Femur (tissue), 1 donor: ENCODE results near the gene EXD3.

Experiments used
- DNase-seq: peaks from one replicate; pipeline ENCODE4 v3.0.0-alpha.2; 2017

Gene EXD3

DNA sequence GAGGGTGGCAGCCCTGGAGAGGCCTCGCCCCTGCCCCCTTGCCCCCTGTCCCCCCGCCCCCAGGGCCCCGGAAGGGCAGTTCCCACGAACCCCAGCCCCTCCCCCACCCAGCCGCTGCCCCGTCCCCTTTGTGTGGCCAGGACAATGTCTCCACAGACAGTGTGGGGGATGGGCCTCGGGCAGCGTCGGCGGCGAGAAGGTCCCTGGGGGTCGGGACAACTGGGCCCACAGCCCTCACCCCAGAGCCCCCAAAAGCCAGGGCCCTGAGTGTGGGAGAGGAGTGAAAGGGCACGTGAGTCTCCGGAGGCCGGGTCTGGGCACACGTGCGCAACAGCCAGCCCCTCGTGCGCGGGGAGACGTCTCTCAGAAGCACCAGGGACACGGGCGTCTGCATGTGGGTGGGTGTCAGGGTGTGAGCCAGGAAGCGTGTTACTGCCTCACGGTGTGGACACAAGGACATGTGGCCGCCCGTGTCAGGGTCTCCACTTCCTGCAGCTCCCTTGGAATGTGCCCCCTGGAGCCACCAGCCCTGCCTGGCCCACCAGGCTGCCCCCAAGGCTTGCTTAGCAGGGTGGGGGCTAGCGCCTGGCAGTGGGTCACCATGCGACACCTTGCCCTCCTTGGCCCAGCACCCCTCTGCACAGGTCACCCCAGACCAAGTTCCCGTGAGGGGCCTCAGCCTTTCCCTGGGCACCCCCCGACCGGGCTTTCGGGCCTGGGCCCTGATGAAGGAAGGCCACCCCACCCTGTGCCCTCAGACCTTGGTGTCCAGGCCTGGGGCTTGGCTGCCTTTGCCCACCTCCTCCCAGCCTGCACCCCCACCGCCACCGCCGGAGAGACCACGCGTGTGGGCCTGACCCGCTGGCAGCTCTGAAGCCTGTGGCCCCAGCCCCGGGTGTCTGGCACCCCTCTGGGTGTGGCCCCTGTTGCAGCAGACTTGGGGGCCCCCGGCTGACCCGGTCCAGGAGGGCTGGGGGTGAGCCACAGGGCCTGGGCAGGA lies 108.1 kb downstream of the EXD3 start:
- DNase-seq: peak; percentile 22

DNA sequence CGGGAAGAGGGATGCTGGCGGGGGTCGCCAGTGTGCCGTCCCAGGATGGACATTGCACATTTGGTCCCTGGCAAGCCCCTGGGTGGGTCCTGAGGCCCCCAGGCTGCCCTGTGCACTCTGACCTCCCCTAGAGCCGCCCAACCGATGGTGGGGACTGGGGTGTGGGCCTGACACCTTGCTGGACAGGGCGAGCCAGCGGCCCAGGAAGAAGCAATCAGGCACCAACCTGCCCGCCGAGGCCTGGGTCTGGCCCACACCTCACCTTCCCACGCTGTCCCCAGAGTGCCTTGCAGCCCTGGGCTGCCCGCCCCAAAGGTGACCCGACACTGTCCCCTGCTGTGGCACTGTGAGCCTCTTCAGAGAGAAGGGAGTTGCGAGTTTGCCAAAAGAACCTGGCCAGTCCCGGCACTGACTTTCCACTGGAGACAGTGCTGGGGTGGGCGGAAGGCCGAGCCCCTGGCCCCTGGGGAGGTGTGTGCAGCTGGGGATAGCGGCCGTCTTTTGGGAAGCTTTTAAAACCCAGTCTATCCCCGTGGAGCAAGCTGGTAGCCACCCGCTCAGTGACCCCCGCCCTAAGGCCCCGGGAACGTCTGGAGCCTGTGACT lies 108.9 kb downstream of the EXD3 start:
- no peak for DNase-seq

GRCh38 chr9:137313326-137313936 lies 109.5 kb downstream of the EXD3 start:
- DNase-seq: no peak

DNA sequence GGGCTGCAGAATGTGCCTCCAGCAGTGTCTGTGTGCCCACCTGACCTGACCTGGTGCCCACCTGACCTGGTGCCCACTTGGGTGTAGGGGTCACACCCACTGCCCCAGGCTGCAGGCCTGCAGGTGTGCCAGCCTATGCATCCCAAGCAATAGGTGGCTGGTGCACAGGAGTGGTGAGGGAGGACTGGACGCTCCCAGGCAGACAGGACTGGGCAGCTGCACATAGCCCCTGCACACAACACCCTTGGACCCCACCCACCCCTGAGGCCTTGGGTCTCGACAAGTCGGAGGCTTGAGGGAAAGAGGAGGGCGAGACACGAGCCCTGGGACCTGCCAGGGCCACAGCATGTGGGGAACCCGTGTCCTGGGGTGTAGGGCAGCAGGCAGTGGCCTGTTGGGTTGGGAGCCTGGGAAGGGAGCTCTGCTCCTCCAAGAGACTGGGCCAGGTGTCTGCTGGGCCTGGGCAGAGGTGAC lies 110.1 kb downstream of the EXD3 start:
- DNase-seq: no peak

DNA sequence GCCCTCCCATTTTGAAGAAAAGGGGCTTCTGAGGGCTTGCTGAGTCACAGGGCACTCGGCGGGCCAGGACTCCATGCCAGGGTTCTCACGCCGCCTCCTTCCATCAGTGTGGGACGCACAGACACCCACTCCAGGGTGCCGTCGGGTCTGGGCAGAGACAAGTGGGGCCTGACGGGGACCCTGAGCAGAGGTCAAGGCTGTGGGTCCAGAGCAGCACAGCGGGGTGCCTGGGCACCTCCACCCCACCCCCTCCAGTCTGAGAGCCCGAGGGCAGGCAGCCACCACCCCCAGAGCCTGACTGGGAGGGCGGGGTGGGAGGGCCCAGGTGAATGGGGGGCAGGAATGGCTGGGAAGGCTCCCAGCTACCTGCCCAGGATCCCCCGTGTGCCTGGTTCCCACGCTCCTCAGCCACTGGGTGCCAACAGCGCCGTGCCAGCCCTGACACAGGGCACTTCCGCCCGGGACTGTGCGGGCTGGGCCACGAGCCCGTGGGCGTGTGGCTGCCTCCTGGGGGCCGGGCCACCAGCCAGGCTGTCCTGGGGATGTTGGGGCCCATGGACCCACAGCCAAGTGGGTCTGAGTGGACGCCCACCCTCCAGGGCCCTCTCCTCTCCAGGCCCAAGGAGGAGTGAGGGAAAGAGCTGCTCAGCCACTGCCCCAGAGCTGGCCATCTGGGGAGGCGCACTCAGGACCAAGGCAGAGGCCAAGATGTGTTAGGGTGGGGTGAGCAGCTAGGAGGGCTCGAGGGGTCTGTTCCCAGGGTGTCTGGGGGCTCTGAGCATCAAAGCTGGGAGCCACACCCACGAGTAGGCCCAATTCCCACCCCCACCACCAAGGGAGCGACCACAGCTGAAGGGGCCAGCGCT lies 110.7 kb downstream of the EXD3 start:
- peak; percentile 20 for DNase-seq

DNA sequence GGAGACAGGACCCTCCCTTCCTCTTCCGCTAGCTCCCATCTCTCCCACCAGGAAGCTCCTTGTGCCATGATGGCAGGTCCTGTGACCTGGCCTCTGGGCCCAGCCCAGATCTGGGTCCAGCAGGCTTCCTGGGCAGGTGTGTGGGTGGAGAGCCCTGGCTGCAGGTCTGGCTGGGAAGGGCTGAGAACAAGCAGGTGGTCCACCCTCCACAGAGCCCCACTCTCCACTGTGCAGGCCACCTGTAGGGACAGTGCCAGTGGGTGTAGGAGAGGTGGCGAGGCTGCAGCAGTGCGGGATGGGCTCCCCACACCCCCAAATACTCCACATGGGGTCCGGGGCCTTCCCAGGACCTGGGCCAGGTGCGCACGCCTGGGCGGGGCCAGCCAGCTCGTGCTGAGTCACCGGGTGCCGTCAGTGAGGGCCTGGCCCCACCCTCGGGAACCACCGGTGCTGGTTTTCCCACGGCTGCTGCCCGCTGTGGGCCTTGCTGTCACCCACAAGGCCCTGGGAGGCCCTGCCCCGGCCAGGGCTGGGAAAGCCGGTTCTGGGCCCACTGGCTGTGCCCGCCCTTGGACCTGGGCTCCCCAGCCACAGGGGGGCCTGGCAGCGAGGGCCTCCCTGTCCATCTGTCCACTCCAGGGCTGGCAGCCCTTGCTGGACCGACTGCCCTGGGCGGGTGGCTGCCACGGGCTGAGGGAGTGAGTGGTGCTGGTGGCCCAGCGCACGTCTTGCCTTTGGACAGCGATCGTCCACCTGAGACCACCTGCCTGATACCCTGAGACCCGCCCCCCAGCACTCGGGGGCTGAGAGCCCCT lies 111.6 kb downstream of the EXD3 start:
- DNase-seq: peak; percentile 21

- DNase-seq: peak; percentile 21
These were observed 112.5 kb downstream of the EXD3 start for GRCh38 chr9:137310189-137311052.

DNA sequence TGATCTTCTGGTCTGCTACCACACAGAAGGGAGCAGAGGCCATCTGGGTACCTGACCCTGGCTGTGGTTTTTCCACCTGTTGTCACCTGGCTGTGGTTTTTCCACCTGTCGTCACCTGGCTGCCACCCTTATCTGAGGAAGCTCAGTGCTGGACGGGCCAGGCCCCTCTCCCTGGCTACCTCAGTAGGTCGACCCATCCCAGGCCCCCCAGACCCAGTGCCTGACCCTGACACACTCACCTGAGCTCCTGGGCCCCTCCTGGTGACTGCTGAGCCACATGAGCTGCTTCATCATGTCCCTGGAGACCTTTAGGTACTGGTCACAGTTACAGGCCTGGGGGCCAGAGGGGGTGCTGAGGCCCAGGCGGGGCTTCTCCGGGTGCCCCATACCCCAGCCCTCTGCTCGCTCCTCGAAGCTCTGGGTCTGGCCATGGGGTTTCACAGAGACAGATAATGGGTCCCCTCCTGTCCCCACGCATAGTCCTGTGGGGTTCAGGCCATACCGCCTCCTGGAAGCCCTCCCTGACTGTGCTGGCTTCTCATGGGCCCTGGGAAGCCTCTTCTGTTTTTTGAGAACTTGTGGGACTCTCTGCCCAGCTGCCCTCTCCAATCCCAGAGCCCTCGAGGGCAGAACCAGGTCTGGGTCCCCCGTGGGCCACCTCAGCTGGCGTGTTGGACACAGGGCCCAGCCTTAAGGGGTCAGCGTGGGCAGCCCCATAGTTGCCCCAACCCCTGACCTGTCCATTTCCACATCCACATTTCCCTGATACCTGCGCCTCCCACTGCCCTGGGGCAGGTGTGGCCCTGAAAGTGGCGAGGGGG lies 113.4 kb downstream of the EXD3 start:
- DNase-seq: no peak

DNA sequence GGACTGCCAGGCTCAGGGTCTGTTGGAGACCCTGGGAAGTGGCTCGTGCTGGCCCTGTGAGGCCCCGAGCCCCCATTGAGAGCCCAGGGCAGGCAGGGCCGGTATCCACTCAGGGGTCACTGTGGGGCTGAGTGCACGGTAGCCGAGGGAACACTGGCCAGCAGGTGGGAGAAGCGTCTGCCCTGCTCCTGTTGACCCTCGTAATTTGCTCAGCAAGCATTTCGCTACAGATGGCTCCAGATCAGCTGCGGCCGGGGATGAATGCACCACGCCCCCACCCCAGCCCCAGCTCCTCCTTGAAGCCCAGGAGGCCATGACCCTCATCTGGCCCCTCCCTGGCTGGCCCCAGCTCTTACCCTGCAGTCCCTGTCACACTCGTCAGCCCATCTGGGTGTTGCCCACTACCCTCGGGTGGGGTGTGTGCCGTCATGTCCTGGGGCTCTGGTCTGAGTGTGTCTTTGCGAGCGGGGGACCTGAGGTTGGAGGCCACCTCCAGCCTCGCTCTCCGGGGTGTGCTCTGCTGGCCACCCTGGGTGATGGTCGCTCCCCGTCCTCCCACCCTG lies 114.8 kb downstream of the EXD3 start:
- peak; percentile 27 for DNase-seq

DNA sequence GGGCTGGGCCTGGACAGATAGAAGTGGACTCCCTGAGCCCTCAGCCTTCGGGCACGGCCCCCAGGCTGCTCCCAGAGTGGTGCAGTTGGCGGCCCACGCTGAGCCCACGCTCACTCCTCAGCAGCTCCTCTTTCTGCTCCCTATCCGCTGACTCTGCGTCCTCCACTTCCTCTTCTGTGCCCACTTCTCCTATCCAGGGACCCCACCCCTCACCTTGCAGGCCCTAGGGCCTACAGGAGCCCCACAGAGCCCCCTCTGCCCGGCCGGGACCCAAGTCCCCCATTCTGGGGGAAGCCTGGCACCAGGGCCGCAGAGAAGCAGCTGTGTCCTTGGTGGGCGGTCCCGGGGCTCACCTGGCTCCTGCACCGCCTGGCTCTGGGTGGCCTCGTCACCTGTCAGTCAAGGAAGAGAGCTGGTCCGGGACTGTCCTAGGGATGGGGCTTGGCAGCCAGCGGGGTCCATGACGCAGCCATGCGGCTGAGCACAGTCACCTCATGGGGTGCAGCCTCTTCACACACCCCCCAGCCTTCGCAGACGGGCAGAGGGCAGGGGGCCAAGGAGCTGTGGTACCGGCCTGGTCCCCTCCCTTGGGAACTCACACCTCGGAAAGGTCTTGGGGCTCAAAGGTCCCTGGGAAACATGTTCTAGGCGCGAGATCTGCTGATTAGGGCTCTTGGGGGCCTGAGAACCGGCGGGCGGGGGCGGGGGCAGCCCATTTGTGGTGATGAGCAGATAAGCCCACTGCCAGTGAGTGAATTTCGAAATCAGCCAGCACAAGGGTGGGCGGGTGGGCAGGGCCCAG lies 115.5 kb downstream of the EXD3 start:
- DNase-seq: peak; percentile 27

DNA sequence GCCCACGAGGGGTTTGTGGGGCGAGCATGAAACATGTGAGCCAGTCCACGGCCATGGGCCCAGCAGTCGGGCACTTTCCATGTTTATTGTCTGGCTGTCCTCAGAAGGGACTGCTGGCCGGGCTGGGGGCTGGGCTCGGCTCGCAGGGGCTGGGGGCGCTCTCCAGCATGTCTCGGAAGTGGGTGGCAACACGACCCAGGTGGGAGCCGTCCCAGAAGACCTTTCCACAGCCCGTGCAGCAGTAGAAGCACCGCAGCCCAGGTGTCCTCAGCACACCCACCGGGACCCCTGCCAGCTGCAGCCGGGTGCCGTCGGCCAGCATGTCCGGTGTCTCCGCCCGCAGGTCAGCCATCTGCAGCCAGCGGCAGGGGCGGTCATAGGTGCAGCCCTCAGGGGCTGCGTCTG lies 116.1 kb downstream of the EXD3 start:
- DNase-seq: peak; percentile 42

- peak; percentile 58 for DNase-seq
These were observed 116.7 kb downstream of the EXD3 start for GRCh38 chr9:137306066-137306849.

- DNase-seq: no peak
These were observed 117.2 kb downstream of the EXD3 start for GRCh38 chr9:137305798-137306065.

GRCh38 chr9:137305060-137305797 lies 117.7 kb downstream of the EXD3 start:
- DNase-seq: peak; percentile 78

GRCh38 chr9:137304383-137305059 lies 118.4 kb downstream of the EXD3 start:
- peak; percentile 44 for DNase-seq

DNA sequence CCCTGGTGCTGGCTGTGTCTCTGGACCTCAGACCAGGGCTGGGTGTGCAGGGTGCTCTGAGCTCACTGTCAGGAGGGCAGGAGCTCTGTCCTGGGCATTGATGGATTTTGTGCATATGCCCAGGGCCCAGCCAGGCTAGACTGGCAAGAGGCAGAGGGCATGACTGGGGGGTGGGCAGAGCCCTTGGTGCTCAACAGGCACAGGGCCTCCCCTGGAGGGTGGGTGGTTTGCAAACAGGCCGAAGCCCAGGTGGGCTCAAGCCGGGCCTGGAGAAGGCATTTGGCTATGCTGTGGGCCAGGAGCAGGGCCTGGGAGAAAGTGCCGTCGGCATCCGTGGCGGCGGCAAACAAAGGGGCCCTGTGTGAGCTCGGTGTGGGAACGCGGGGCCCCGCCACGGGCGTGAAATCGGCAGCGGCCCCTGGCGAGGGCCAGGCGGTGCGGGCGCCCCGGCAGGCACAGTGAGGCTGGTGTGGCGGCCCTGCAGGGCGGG lies 119.0 kb downstream of the EXD3 start:
- DNase-seq: peak; percentile 20
